ENCODE measurements around the gene WEE2. TPM values are rescaled to one million over a fixed set of nuclear protein-coding genes. Genes with fewer than 3 reads are reported as not detected.

WEE2 gene
- total and polyA plus RNA-seq, 4 donors, result not detected

GRCh38 chr7:141776374-141776773 is 68.2 kb downstream of the WEE2 start, which contains the start of gene TAS2R4:
Gene TAS2R4, plus strand, starts transcription at chr7:141776674. Its CDS starts 1,815 bp downstream, at chr7:141778489.
- H3K36me3 ChIP-seq (ENCODE audit: control insufficient read depth in 4 of 4, insufficient read depth in 4 of 4, low read length in 4 of 4), result peaks cover 3 to 8% (median 6%) of the 10 kb centered on the region in 4 donors
- peaks cover 0 to 5% (median 0%) of the 10 kb centered on the region in 4 donors for H3K9me3 ChIP-seq (ENCODE audit: control insufficient read depth in 4 of 4, insufficient read depth in 3 of 4, low read length in 3 of 4)
- DNase-seq (no peak), ATAC-seq (ENCODE audit: insufficient read depth, low FRiP score) (no peak)
- no peaks in the 10 kb centered on the region for H3K27me3 ChIP-seq (ENCODE audit: control insufficient read depth in 3 of 3, insufficient read depth in 3 of 3, low read length in 2 of 3)
- no peak within 1 kb of the TSS for H3K27ac ChIP-seq (ENCODE audit: low read depth in 1 of 2, low read length in 1 of 2)
- WGBS, 2 donors, result 92 to 95% methylated on average over 1 of the region's 1 CpG
- no peak for TF ChIP-seq CTCF (IDR thresholded peaks at IDR 0.05; ENCODE audit: control extremely low read depth, extremely low read depth)
- no peak within 1 kb of the TSS for H3K9ac ChIP-seq (ENCODE audit: insufficient read depth in 1 of 2, low read length in 2 of 2)
- no peaks in the 10 kb centered on the region for H3K4me1 ChIP-seq (ENCODE audit: control insufficient read depth in 5 of 5, insufficient read depth in 5 of 5, low read length in 5 of 5)
- no peak within 1 kb of the TSS for H3K4me3 ChIP-seq

Small RNAs within 50 kb of the gene (small RNA-seq; reads per million reads assigned to genes)
- gene RNU1-82P (ENCODE audit: low replicate concordance), result not detected

Other genes with a start within 250 kb of the WEE2 start
- 10 to 100 TPM; 24.3 to 39.1 TPM for gene AGK, start 156.9 kb upstream of the WEE2 start, total RNA-seq
- gene AGK, start 156.9 kb upstream of the WEE2 start, polyA plus RNA-seq, result 10 to 100 TPM; 13.7 to 17.6 TPM
- gene DENND11, start 6.2 kb upstream of the WEE2 start, total RNA-seq, result 10 to 100 TPM; 24.1 to 43.3 TPM
- 1 to 10 TPM; 5.1 to 8.2 TPM for gene DENND11, start 6.2 kb upstream of the WEE2 start, polyA plus RNA-seq
- gene SSBP1, start 30.0 kb downstream of the WEE2 start, total RNA-seq, result 100 to 1,000 TPM in 1 of 2 donors, 10 to 100 TPM in 1; 96.8 to 109 TPM
- 100 to 1,000 TPM; 162 to 263 TPM for gene SSBP1, start 30.0 kb downstream of the WEE2 start, polyA plus RNA-seq
- gene TAS2R3, start 55.7 kb downstream of the WEE2 start, total RNA-seq, result 10 to 100 TPM in 1 of 2 donors, 1 to 10 TPM in 1; 2.2 to 13.0 TPM
- not detected for gene TAS2R3, start 55.7 kb downstream of the WEE2 start, polyA plus RNA-seq
- 1 to 10 TPM; 1.4 to 9.3 TPM for gene TAS2R4, start 68.3 kb downstream of the WEE2 start, total RNA-seq
- gene TAS2R4, start 68.3 kb downstream of the WEE2 start, polyA plus RNA-seq, result under 1 TPM; 0.06 to 0.35 TPM
- gene TAS2R5, start 81.9 kb downstream of the WEE2 start, total RNA-seq, result 1 to 10 TPM; 1.2 to 6.8 TPM
- gene TAS2R5, start 81.9 kb downstream of the WEE2 start, polyA plus RNA-seq, result under 1 TPM; 0.41 to 0.55 TPM
- not detected for gene PRSS37, start 133.1 kb downstream of the WEE2 start, total RNA-seq
- gene PRSS37, start 133.1 kb downstream of the WEE2 start, polyA plus RNA-seq, result not detected
- under 1 TPM in 1 of 2 donors, not detected in 1; 0.20 TPM for gene OR9A4, start 208.0 kb downstream of the WEE2 start, total RNA-seq
- not detected for gene OR9A4, start 208.0 kb downstream of the WEE2 start, polyA plus RNA-seq
- 1 to 10 TPM; 2.7 to 8.8 TPM for gene CLEC5A, start 238.6 kb downstream of the WEE2 start, total RNA-seq
- gene CLEC5A, start 238.6 kb downstream of the WEE2 start, polyA plus RNA-seq, result 10 to 100 TPM in 1 of 2 donors, 1 to 10 TPM in 1; 4.4 to 19.1 TPM